Calu3 (cell line): ENCODE measurements around the gene KRT85. TPM values are rescaled to one million over a fixed set of nuclear protein-coding genes. Genes with fewer than 3 reads are reported as not detected.

Experiments used
- BruUV-seq: library from RNA; stranded (reverse); fragments of 400-500 nt; replicated peaks from 2 replicates; lab custom pipeline; 2021; lab: Mats Ljungman, UMichigan
- CTCF ChIA-PET: fragments of 300-600 bp; sonication (Branson Sonifier 250); formaldehyde crosslinking; loops from one replicate; lab custom pipeline; 2022; ENCODE audit warnings: antibody characterized with exemption; lab: Charles Lee
- DNase-seq: peaks from one replicate; pipeline ENCODE4 v3.0.0; 2022
- H3K27ac Mint-ChIP-seq: one replicate; pipeline ENCODE4 v1.8.0; 2022; ENCODE audit warnings: mixed read lengths; ENCODE audit not compliant: unreplicated experiment
- H3K27me3 Mint-ChIP-seq: one replicate; pipeline ENCODE4 v1.8.0; 2022; ENCODE audit warnings: mixed read lengths; ENCODE audit not compliant: unreplicated experiment
- H3K36me3 Mint-ChIP-seq: one replicate; pipeline ENCODE4 v1.8.0; 2022; ENCODE audit warnings: mild to moderate bottlenecking, moderate library complexity, mixed read lengths; ENCODE audit not compliant: insufficient read depth, unreplicated experiment
- H3K4me1 Mint-ChIP-seq: one replicate; pipeline ENCODE4 v1.8.0; 2022; ENCODE audit warnings: mild to moderate bottlenecking, low read depth, mixed read lengths; ENCODE audit not compliant: unreplicated experiment
- H3K4me3 Mint-ChIP-seq: one replicate; pipeline ENCODE4 v1.8.0; 2022; ENCODE audit warnings: mild to moderate bottlenecking, low read depth, moderate library complexity, mixed read lengths; ENCODE audit not compliant: unreplicated experiment
- H3K9me3 Mint-ChIP-seq: one replicate; pipeline ENCODE4 v1.8.0; 2022; ENCODE audit warnings: low read depth, mixed read lengths; ENCODE audit not compliant: unreplicated experiment
- intact Hi-C: fragments of 100-400 bp; cut with micrococcal nuclease; formaldehyde crosslinking; loops from one replicate; pipeline ENCODE4 v1.10.0; 2022; ENCODE audit not compliant: unreplicated experiment
- total RNA-seq: library from RNA; stranded (reverse); gene quantifications from 2 replicates; pipeline ENCODE4 v1.2.3, GENCODE V29; 2022
- TF ChIP-seq, protein P1 (sequence below): fragments of 200-600 bp; IDR thresholded peaks from one replicate; pipeline ENCODE4 v1.8.0; 2022; ENCODE audit warnings: antibody characterized with exemption; ENCODE audit not compliant: unreplicated experiment

Gene KRT85
- total RNA-seq, 1 experiment from 2014 or later = not detected

- Mint-ChIP-seq H3K36me3 (no peaks in the 10 kb centered on the region), H3K27ac (no peak overlapping the region), H3K9me3 (no peaks in the 10 kb centered on the region), H3K4me1 (peaks cover 9% of the 10 kb centered on the region), H3K27me3 (no peaks in the 10 kb centered on the region), H3K4me3 (no peak overlapping the region)
- no TSS peak for BruUV-seq
- TF ChIP-seq, protein P1, sequence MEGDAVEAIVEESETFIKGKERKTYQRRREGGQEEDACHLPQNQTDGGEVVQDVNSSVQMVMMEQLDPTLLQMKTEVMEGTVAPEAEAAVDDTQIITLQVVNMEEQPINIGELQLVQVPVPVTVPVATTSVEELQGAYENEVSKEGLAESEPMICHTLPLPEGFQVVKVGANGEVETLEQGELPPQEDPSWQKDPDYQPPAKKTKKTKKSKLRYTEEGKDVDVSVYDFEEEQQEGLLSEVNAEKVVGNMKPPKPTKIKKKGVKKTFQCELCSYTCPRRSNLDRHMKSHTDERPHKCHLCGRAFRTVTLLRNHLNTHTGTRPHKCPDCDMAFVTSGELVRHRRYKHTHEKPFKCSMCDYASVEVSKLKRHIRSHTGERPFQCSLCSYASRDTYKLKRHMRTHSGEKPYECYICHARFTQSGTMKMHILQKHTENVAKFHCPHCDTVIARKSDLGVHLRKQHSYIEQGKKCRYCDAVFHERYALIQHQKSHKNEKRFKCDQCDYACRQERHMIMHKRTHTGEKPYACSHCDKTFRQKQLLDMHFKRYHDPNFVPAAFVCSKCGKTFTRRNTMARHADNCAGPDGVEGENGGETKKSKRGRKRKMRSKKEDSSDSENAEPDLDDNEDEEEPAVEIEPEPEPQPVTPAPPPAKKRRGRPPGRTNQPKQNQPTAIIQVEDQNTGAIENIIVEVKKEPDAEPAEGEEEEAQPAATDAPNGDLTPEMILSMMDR = no peak
- CTCF ChIA-PET = interaction anchor here (0.6 kb wide), 2 partner anchors 110 to 232 kb away, joined by 3 read pairs; no protein-coding TSS in a partner anchor
- intact Hi-C loops = no loop called here
- no peak for DNase-seq
Measured at GRCh38 chr12:52351196-52352059, 15.9 kb downstream of the KRT85 start.

GRCh38 chr12:52350786-52351185, 16.5 kb downstream of the KRT85 start:
- Mint-ChIP-seq H3K4me3 (no peak overlapping the region), H3K36me3 (peaks cover 2% of the 10 kb centered on the region), H3K27ac (no peak overlapping the region), H3K4me1 (peaks cover 15% of the 10 kb centered on the region), H3K9me3 (no peaks in the 10 kb centered on the region), H3K27me3 (no peaks in the 10 kb centered on the region)
- no peak for DNase-seq
- CTCF ChIA-PET = interaction anchor here (0.6 kb wide), 1 partner anchor 231 kb away, joined by 3 read pairs; no protein-coding TSS in a partner anchor
- intact Hi-C loops = no loop called here
- TF ChIP-seq, protein P1 = no peak
- no TSS peak for BruUV-seq

DNA sequence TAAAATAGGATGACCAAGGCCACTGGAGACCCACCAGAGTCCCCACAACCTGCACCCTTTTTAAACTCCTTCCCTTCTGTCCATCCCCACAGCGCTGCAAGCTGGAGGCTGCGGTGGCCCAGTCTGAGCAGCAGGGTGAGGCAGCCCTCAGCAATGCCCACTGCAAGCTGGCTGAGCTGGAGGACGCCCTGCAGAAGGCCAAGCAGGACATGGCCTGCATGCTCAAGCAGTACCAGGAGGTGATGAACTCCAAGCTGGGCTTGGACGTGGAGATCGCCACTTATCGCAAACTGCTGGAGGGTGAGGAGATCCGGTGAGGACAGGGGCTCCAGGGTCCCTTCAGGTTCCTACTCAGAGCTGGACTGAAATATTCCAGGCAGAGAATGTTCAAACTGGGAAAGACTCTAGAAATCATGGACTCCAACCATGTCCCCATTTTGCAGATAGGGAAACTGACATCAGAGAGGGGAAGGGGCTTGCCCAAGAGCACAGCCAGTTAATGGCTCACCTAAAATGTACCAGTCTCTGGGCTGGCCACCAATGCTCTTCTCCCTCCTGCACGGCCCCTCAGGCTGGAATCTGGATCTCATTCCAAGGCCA, 17.2 kb downstream of the KRT85 start:
- H3K36me3 Mint-ChIP-seq = peaks cover 6% of the 10 kb centered on the region

GRCh38 chr12:52349196-52349595, 18.1 kb downstream of the KRT85 start:
- CTCF ChIA-PET = interaction anchor here (0.6 kb wide), 1 partner anchor 71 kb away, joined by 3 read pairs; no protein-coding TSS in a partner anchor
- intact Hi-C loops = no loop called here
- Mint-ChIP-seq H3K4me1 (peaks cover 26% of the 10 kb centered on the region), H3K36me3 (peaks cover 6% of the 10 kb centered on the region), H3K4me3 (no peak overlapping the region), H3K27ac (no peak overlapping the region), H3K27me3 (no peaks in the 10 kb centered on the region), H3K9me3 (no peaks in the 10 kb centered on the region)
- no peak for DNase-seq
- BruUV-seq = no TSS peak
- TF ChIP-seq, protein P1 = no peak

More for the DNA sequence above, 17.2 kb downstream of the KRT85 start:
- no peak for DNase-seq
- Mint-ChIP-seq H3K4me1 (peaks cover 19% of the 10 kb centered on the region), H3K27ac (no peak overlapping the region), H3K27me3 (no peaks in the 10 kb centered on the region), H3K9me3 (no peaks in the 10 kb centered on the region), H3K4me3 (no peak overlapping the region)
- TF ChIP-seq, protein P1 = no peak
- no TSS peak for BruUV-seq
- intact Hi-C loops = no loop called here
- CTCF ChIA-PET = no interaction called here
